Measurements from ENCODE around the gene AP4E1.
A peak's percentile ranks its signal among the peaks of the same experiment; 100 is the strongest.
"Not testable (repeated sequence)": the region's sequence is repeated elsewhere in the genome, so short reads cannot be mapped to it uniquely, and the experiment has no call there.

Gene AP4E1

GRCh38 chr15:50890751-50891150, 17.7 kb upstream of the AP4E1 start:
- no peak for DNase-seq

GRCh38 chr15:50891159-50891558, 17.3 kb upstream of the AP4E1 start:
- no peak for DNase-seq

DNA sequence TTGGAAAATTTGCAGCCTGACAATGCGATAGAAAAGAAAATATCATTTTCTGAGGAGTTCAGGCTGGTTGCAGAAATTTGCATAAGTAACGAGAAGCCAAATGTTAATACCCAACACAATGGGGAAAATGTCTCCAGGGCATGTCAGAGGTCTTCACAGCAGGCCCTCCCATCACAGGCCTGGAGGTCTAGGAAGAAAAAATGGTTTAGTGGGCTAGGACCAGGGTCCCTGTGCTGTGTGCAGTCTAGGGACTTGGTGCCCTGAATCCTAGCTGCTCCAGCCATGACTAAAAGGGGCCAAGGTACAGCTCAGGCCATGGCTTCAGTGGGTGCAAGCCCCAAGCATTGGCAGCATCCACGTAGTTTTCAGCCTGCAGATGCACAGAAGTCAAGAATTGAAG, 14.5 kb upstream of the AP4E1 start:
- DNase-seq = no peak

DNA sequence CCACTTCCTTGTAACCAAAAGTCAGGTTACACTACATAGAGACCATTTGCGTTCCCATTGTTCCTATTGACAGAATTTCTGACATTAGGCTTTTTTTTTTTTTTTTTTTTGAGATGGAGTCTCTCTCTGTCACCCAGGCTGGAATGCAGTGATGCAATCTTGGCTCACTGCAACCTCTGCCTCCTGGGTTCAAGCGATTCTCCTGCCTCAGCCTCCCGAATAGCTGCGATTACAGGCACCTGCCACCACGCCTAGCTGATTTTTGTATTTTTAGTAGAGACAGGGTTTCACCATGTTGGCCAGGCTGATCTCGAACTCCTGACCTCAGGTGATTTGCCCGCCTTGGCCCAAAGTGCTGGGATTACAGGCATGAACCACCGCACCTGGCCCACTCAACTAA, 7.1 kb upstream of the AP4E1 start:
- DNase-seq = not testable (repeated sequence)

GRCh38 chr15:50904211-50904610, 4.3 kb upstream of the AP4E1 start:
- peak; percentile 53 to 60 for DNase-seq

- DNase-seq = no peak
Observed at GRCh38 chr15:50905055-50905454, 3.4 kb upstream of the AP4E1 start.

DNA sequence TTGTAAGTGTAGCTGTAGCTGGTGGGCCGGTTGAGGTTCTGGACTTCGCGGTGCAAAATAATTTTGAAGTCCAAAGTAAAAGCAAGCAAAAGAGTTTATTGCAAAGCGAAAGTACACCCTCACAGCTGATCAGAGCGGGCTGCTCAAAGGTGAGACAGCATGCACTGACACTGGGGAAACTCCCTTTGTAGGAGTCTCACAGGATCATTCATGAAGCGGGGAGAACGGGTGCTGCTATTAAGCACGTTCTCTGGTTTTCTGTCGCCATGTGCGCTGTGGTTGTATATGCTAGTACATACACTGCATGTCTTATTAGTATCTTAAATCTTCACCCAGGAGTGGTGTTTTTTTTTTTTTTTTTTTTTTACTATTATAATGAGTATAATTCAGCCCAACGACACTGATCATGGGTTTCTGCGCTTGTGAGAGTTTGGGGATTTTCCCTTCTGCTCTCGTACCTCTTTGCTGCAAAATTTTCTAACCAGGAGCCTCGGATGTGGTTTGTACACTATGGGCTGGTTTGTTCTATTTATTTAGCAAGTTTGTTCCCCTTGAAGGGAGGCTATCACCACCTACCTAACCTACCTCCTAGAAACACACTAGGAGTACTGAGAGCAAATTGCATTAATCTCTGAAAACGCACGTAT, 1.4 kb upstream of the AP4E1 start:
- peak; percentile 50 to 65 for DNase-seq

DNA sequence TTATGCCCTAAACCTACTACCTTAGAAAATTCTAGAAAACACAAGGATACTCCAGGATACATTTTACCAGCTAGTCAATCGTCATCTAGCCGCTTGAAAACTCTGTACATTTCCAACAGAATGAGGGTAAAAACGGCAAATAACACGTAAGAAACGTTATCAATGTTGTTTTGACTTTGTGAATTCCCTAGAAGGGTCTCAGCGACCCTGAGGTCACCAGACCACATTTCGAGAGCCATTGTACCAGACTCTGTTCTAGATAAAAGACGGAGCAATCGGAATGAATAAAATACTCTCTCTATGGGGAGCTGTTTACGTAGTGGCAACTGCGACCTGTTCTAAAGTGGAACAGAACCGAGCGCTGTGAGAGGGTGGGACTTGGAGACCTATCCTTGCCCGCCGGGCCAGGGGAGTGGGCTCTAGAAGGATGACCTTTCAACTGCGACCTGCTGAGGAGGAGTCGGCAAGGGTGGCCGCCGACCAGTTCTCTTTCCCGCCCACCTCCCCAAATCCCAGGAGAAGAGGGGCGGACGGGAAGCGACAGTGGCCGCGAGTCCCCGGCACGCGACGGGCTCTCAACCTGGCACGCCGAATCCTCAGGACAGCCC, 778 bp upstream of the AP4E1 start:
- DNase-seq = no peak

GRCh38 chr15:50909010-50909317, 481 bp downstream of the AP4E1 start:
- no peak for DNase-seq

DNA sequence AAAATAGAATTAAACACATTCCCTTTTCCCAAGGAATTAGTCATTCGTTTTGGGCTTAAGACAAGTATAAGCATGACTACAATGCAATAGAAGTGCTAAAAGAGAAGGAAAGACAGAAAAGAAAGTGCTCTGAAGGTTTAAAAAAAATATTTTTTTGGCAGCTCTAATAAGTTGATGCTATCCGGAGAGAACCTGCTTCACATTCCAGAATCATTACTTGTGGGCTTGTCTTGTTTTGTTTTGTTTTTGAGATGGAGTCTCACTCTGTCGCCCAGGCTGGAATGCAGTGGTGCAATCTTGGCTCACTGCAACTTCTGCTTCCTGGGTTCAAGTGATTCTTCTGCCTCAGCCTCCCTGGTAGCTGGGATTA, 1.9 kb downstream of the AP4E1 start:
- DNase-seq = not testable (repeated sequence)

DNA sequence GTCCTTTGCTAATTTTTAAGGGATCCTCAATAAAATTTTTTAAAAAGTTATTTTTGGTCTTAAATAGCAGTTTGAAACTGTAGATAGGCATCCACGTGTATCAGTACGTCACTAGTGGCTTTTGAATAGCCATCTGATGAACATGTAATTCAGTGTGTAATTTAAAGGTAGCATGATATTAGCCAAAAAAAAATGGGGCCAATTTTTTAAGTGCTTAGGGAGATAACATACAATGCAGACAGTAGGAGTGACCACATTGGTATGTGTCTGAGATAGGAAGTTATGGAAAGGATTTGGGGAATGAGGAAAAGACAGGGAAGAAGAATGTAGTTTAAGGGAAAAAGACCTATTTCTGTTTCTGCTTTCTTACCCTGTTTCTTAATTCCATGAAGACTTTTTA, 2.5 kb downstream of the AP4E1 start:
- DNase-seq = no peak

DNA sequence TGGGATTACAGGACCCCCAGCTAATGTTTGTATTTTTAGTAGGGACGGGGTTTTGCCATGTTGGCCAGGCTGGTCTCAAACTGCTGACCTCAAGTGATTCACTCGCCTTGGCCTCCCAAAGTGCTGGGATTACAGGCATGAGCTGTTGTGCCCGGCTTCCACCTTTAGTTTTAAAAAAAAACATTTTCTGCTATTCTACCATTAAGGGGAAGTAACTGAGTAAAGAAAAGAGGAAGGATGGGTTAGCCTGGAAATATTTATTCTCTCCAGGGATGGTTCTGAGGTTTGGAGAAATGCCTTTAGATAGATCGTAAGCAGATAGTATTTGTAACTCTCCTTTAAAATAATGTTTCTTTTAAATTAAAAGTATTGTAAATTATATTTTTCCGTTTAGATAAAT, 3.1 kb downstream of the AP4E1 start:
- peak; percentile 57 to 63 for DNase-seq

DNA sequence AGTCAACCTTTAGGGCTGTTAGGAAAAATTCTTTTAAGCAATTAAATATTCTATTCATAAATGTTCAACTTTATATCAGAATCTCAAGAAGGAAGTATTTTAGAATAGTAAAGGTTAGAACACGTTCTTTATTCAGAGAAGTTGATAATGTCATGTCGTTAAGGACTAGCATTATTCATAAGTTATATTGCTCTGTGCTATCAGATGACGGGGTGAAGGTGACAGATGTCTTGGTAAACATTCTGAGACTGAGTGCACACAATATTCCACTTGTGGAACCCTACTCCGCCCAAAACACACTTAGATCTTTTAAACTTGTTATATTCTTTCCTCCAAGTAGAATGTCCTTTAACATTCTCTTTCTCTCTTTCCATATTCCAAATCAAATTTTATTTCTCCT, 7.9 kb downstream of the AP4E1 start:
- no peak for DNase-seq

DNA sequence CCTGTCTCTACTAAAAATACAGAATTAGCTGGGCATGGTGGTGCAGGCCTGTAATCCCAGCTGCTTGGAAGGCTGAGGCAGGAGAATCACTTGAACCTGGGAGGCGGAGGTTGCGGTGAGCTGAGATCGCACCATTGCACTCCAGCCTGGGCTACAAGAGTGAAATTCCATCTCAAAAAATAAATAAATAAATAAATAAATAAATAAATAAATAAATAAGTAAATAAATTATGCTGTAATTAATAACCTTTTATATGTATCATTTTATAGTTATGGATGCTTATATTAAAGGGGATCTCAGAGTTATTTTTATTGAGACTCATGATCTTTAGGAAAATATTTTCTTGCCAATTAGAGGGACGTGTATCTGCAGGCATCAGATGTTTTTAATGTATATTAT, 10.9 kb downstream of the AP4E1 start:
- not testable (repeated sequence) for DNase-seq

DNA sequence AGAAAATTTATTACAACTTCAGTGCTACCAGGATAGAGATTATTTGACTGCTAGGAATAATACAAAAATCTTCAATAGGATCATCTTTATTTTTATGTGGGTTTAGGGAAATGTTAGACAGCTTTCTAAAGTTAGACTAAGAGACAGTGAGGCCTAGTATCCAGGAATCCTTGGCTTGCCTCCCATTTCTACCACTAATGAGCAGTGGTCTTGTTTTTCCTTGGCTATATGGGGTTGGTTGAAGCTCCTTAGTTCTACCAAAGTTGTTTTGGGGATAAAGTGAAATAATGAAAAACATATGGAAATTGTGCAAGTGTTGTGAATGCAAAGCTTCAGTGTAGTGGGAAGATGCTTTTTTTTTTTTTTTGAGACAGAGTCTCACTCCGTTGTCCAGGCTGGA, 16.8 kb downstream of the AP4E1 start:
- no peak for DNase-seq

GRCh38 chr15:50929062-50929461, 20.6 kb downstream of the AP4E1 start:
- no peak for DNase-seq

DNA sequence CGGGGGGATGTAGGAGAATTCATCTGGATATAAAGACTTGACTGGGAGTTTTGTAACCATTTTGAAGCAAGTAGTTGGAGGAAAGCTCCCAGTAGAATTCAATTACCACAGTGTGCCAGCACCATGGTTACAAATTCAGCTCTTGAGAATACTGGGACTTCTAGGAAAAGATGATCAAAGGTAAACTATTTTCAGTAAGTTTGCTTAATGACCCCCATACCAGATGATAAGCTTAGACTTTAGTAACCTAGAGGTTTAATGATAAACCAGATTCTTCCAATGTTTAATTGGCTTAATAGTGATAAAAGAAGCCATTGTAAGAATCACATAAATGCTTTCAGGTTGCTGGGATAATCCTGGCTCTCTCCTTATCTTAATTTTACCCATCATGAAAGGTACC, 22.3 kb downstream of the AP4E1 start:
- no peak for DNase-seq

GRCh38 chr15:50933341-50933740, 24.9 kb downstream of the AP4E1 start:
- DNase-seq = peak; percentile 33 to 44

DNA sequence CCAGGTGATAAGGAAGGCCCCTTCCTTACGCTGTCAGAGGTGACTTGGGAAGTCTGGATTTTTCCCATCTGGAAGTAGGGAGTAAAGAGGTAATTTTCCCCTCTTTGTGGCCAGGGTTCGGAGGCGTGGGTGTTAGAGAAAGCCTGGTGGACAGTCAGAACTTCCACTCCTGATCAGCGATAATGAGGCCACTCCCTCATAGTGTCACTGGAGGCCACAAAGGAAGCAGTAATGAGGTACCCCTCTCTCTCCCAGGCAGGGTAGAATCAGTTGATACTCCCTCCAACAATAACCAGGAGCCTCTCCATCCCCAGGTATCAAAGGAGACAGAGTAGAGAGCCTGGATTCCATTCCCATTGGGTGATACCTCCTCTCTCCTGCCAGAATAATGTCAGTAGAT, 30.0 kb downstream of the AP4E1 start:
- DNase-seq = no peak

DNA sequence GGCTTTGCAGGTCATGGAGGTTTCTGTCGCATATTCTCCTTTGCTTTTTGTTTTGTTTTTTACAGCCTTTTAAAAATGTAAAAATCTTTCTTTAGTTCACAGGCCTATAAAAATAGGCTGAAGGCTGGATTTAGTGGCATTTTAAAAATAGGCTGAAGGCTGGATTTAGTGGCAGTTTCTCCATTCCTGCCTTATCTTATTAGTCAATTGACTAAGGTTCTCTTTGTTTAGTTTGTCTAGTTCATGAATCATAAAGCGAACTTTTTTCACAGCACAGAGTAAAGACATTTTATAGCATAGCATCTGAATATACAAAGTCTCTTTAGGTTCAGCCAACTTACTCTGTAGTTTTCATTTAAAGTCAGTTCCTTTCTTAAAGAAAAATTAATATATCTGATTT, 31.4 kb downstream of the AP4E1 start:
- DNase-seq = no peak

DNA sequence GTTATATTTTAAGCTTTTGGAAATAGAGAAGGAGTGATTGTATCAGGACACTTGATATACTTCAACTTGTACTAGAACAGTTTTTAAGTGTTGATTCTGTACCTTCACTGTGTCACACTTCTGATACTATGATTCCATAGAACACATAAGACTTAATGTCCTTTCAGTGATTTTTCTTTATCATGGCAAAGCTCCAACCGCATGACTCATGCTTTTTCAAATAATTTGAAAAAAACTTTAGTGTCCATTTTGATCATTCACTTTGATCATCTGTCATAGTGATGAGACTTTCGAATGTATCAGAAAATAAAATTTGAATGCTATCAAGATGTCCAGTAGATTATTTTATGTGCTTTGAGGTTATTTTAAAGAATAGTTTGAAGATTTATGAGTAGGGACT, 32.0 kb downstream of the AP4E1 start:
- no peak for DNase-seq

DNA sequence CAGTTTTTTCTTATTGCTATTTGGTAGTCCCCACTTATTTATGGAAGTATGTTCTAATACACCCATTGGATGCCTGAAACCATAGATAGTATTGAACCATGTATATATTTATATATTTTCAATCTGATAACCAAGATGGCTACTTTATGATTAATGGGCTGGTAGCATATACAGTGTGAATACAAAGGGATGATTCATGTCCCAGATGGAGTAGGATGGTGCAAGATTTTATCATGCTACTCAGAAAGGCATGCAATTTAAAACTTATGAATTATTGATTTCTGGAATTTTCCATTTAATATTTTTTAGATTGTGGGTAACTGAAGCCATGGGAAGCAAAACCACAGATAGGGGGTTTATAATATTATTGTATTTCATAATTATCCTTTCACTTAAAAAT, 35.2 kb downstream of the AP4E1 start:
- DNase-seq = no peak

DNA sequence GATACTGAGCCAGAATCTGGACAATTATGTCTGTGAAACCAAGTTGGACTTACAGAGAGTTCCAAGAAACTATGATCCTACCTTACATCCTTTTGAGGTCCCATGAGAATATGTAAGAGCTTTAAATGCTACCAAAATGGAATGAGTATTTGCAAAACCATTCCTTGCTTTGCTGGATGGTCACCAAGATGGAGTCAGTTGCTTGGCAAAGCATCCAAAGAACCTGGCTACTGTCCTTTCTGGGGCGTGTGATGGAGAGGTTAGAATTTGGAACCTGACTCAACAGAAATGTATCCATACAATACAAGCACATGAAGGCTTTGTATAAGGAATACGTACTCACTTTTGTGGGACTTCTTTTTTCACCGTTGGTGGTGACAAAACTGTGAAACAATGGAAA, 36.2 kb downstream of the AP4E1 start:
- no peak for DNase-seq

GRCh38 chr15:50945725-50946124, 37.2 kb downstream of the AP4E1 start:
- peak; percentile 4 to 7 for DNase-seq

GRCh38 chr15:50950745-50951144, 42.3 kb downstream of the AP4E1 start:
- not testable (repeated sequence) for DNase-seq
